NCI-H1930 (cell line): ENCODE measurements around the gene PIM1.
A peak's percentile ranks its signal among the peaks of the same experiment; 100 is the strongest.

ENCODE experiments used
- DNase-seq, 2 experiments: peaks; one replicate each; lab custom pipeline; 2025; lab: John Stamatoyannopoulos, UW

Gene PIM1

DNA sequence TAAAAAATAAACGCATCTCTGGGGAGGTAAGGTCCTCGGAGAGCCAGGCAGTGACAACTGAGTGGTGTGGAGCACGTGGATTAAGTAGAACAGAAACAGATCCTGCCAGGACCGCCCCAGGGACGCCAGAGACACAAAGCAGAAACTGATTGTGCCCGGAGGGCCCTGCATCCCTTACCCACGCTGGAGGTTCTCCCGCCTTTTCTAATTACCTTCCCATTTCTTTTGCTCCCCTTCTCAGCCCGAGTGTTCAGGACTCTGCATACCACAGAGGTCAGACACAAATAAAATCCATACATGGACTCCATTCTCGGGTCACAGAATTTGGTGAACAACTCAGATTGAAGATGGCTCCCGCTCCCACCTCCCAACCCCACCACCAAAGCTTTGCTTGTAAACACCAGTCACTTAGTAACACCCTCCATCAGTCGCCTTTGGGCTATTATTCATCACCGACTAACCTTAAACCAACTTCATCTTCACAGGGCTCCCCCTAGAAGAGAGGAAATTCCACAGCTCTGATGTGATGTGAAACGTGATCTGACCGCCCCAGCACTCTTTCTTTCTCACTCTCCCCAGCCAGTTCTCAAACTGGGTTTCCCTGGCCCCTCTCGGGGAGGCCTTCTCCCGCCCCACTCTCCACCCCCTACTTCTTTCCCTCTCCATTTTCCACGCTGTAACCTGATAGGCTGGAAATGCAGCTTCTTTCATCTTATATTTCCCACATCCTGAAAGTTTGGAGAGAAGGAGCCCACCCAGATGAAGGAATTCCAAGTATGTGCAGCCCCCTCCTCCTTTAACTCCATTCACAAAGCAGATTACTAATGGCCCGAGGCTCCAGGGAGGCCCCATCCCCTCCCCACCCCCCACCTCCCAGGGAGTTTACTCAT lies 32.5 kb upstream of the PIM1 start:
- no peak for DNase-seq

DNA sequence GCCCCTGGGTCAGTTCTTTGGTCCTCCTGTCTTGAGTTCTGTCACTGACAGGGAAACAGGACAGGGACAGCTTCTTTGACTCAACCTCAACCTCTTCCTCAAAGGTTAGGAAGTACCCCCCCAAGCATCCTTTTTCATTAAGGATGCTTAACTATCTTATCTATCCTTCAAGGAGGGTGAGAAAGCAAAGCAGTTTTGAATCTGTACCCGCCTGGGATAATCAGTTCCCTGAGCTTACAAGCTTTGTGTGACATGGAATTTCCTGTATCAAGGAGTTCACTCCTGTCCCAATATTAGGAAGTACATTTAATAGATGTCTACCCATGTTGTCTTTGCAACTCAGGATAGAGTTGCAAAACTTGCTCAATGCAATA lies 31.1 kb upstream of the PIM1 start:
- no peak for DNase-seq

DNA sequence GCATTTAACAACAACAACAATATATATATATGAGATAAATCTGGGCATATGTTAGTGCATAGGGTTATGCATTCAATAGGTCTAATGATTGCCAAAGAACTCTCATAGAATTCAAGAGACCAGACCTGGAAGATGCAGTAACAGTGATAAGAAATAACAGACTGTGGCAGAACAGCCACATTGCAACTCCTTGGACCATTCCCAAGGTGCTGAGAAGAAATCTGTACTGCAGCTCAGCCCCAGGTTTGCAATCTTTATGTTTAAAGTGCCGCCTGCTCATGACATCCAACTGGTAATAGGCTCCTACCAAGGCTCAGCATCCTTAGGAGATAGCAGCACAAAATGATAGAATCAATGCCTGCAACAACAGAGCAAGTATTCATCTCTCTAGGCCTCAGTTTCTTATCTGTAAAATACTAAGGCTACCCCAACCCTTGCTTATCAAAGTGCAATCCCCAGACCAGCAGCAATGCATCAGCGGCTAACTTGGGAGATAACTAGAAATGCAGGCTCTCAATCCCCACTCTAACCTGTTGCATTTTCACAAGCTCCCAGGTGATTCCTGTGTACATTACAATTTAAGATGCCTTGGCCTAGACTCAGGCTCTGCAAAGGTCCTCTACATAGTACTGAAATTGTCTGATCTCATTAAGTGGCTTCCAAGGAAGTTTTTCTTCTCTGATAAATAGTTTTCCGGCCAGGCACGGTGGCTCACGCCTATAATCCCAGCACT lies 30.6 kb upstream of the PIM1 start:
- no peak for DNase-seq

DNA sequence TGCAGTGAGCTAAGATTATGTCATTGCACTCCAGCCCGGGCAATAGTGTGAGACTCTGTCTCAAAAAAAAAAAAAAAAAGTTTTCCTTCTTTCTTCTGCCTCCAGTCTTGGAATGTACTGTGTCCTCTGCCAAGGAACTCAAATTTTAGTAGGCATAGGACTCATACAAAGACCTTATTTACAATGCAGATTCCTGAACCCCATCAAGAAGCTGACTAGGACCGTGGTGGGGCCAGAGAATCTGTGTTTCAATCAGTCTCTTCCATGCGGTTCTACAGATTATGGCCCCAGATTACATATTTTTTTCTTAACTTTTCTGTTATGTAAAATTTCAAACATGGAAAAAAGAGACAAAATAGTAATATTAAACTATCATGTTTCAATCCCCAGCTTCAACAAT lies 29.8 kb upstream of the PIM1 start:
- no peak for DNase-seq

DNA sequence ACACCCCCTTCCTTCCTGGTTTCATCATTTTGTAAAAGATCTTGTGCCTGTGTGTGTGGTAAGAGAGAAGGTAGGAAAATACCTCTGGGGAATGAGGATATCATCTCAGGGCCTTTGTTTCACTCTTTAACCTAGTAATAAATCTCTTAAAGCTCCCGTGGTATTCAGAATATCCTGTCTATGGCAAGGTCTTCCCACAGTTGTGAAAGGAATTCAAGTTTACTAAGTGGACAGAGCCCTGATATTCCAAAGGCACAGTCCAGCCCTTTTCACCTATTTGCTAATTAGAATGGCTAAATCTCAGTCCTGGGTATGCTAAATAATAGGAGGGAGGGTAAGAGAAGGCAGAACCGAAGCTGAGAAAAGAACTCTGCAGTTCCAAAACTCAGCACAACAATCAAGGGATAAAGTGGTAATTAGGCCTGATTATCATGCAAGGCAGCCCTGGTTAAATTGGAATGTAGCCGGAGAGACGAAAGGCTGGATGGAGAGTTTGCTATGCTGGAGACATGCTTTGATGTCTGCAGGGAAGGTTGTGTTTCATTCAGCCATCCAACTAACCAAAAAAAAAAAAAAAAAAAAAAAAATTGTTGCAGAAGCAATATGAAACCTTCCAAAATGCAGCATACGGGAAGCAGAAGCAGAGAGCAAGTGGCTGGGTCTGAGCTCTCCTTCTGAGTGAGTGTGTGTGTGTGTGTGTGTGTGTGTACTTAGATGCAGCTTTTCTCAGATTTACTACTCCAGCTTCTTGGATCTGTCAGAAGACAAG lies 28.5 kb upstream of the PIM1 start:
- no peak for DNase-seq

DNA sequence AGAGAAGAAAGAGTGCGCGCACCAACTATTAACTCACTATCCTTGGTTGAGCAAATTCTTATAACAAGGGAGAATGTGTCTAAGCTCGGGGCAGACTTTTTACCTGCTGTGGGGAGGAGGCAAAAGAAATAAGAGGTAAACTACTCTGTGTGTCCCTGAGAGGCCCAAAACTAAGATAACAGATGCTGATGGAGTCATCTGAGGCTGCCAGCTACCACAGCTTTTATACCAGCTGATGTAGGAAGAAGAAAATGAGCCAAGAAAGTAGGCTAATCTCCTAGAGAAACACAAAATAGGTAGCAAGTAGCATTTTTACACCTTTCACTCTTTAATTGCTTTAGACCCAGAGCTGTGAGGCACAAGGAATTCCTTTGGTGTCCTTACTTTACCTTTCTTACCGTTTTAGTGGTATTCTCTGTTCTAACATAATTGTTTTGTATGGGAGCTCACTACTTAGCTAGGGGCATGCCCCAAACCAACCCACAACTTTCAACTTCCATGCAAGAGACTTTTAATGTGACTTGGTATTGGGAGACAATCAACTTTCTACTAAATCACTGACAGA lies 27.8 kb upstream of the PIM1 start:
- no peak for DNase-seq

DNA sequence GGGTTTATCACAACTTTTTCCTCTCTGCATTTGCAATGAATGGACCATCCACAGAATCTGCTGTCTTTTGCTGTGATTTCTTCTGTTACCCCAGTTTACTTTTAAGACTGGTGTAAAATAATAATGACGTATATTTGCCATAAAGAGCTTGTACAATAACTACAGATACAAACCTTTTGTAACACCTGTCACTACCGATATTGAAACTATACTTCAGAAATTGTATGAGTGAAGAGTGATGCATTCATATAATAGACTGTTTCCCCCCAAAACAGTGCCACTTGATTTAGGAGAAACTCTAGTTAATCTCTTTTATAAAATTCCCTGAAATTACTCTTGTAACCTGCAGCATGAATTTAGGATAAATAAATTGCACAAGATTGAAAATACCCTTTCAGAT lies 26.4 kb upstream of the PIM1 start:
- no peak for DNase-seq

DNA sequence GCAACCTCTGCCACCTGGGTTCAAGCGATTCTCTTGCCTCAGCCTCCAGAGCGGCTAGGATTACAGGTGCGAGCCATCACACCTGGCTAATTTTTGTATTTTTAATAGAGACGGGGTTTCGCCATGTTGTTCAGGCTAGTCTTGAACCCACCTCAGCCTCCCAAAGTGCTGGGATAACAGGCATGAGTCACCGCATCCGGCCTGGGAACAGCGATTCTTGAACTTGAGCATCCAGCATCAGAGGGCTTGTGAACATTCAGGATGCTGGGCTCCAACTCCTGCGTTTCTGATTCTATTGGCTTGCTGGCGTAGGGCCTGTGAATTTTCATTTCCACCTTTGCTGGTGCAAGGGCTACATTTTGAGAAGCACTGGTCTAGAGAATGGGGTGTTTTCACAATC lies 24.5 kb upstream of the PIM1 start:
- no peak for DNase-seq

DNA sequence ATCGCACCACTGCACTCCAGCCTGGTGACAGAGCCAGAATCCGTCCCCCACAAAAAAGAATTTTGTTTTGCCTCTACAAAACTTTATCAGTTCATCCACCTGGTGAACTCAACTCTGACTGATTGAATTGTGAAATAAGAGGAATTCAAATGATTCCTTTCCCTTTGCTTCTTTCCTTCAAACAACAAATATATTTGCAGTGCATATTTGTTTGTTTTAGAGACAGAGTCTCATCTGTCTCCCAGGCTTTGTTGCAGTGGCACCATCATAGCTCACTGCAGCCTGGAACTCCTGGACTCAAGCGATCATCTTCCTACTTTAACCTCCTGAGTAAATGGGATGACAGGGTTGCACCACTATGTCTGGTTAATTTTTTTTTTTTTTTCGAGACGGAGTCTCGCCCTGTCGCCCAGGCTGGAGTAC lies 23.2 kb upstream of the PIM1 start:
- no peak for DNase-seq

DNA sequence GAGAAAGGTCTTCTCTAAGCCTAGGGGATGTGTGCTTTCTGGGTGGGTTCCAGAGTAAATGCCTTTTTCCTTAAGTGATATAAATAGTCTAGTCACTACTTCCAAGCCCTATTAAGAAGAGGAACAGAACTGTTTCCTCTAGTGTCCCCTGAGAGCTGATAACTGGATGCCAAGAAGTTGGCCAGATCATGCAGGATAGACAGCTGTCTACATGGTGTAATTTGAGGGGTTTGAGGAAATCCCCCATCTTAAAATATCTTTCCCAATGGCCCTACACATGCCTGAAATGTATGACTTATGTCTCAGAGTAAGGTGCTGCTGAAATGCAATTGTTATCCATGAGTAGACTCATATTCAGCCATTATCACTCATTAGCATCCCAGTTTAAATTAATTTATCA lies 20.2 kb upstream of the PIM1 start:
- DNase-seq, result no peak

DNA sequence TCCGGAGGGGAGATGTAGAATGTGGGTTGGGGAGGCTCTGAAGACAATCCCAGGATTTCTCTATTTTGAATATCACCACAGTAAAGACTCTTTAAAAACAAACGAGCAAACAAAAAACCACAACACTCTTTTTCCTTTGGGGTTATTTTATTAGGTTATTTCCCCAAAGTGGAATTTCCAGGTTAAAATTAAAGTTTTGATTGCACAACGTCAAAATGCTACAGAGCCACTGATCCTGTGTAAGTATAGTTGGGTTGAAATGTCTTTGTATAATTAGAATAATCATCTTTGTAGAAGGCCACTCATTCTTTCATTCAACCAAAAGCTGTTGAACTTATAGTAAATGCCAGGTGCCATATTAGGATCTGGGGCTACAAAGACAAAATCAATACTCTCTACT lies 19.6 kb upstream of the PIM1 start:
- DNase-seq, result no peak

DNA sequence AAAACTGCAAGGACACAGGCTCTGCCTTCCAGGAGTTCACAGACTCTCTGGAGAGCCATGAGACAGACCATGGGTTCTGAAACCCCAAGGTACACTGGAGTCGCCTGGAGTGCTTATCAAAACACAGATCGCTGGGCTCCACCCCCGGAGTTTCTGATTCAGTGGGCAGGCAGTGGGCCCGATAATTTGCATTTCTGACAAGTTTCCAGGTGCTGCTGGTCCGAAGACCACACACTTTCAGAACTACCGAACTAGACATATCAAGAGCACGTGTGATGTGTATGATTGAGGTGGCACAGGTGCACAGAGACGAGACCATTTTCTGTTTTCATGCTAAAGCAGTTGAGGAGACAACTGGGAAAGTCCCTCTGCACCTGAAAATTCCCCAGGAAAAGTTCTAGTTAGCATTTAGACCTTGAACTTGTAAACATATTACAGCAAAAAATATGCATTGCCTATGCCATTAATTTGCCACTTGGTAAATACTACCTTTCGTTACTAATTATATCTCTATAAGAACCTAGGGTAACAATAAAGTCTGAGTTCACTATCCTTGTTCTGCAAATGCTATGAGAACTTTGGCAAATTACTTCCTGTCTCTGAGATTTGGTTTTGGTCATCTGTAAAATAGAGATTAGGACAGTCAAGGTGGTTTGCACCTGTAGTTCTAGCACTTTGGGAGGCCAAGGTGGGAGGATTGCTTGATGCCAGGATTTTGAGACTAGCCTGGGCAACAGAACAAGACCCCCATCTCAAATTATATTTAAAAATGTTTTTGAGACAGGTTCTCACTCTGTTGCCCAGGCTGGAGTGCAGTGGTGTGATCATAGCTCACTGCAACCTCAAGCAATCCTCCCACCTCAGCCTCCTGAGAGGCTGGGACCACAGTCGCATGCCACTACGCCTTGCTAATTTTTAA lies 14.3 kb upstream of the PIM1 start:
- no peak for DNase-seq

DNA sequence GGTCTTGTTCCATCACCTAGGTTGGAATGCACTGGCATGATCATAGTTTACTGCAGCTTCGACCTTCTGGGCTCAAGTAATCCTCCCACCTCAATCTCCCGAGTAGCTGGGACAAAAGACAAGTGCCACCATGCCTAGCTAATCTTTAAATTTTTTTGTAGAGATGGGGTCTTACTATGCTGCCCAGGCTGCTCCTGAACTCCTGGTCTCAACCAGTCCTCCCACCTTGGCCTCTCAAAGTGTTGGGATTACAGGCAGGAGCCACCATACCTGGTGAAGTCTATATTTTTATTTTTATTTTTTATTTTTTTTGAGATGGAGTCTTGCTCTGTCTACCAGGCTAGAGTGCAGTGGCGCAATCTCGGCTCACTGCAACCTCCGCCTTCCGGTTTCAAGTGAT lies 11.4 kb upstream of the PIM1 start:
- no peak for DNase-seq

DNA sequence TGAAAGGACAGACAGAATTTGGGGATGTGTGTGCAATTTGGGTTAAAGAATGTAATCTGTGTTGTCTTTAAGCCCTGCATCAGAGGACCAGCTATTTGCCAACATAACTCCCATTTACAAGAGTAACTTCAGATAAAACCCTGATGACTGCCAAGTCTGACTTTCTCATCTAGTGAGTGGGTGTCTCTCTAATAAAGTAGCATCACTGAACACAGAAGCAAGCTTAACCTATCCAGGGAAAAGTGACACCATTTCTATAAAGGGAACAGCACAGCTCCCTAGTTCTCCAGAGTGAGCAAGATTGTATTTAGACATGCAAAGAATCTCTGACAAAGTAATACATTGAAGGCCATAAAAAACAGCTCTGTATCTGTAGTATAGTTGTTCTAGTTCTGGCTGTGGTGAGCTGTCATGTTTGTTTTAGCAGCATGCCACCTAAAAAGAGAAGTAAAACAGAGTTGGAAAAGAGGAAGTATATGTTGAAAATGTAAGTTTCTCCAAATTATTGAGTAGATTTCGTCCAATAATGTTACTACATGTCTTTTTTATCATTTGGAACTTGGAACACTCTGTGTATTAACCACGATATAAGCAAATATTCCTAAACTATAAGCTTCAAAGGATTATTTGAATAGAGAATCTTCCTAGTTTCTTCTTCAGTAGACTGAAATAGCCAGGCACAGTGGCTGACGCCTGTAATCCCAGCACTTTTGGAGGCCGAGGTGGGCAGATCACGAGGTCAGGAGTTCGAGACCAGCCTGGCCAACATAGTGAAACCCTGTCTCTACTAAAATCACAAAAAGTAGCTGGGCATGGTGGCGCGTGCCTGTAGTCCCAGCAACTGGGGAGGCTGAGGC lies 8.8 kb upstream of the PIM1 start:
- no peak for DNase-seq

DNA sequence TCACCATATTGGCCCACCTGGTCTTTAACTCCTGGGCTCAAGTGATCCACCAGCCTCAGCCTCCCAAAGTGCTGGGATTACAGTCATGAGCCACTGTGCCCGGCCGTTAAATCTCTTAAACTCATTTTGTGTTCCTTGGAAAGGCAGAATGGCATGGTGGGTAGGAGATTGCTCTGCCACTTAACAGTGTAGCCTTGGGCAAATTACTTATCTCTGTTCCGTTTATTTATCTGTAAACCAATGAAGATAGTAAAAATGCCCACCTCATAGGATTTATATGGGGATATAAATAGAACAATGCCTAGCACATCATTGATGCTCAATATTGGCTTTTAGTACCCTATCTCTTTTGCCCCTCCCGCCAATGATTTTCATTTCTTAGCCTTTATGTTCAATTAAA lies 7.2 kb upstream of the PIM1 start:
- no peak for DNase-seq

DNA sequence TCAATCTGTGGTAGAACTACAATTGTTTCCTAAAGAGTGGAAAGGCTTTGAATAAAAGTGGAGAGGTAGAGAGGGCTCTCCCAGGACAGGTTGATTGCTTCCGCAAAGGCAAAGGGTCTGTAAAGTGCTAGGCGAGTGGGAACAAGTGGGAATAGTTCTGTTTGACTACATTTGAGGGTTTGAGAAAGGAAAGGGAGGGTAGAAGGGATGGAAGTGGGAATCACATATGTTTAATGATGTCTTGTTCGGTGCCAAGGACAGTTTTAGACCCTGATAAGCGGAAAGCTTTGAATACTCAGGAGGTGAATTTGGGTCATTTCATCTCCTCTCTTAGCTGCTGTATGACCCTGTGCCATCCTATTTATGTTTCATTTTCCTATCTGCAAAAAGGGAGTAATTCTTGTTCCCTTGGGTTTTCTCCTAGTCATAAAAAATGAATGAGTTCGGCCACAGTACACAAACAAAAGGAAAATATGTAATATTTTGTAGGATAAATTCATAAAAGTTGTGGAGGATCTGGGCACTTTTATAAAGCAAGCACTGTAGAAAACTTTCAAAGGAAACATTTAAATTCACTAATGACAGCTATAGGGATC lies 1.7 kb upstream of the PIM1 start:
- DNase-seq, result no peak

DNA sequence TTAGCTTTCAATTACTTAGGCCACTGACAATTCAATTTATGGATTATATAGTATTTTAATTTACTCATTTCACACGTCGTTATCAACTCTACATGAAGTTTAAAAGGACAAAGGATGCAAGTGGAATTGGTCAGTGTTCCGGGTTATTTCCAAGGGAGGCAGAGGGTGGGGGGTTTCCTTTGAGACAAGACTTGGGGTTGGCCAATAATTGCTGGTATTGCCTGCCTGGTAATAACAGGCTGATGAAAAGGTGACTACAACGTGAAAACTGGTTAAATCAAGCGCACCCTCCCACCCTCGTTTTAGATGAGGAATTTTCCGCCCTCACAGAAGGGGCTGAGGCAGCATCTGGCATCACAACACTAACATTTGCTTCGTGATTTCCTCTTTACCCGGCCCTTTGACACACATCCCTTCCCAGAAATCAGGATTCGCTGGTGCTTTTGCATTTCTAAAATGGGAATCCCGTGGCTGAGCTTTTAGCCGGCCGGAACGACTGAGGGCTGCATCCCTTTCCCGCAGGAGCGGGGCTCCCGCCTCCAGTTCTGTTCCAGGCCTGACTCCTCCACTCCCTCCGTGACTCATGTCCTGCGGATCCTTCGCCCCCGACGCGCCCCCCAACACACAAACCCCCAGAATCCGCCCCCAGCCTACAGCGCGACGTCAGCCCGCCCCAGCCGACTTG lies 999 bp upstream of the PIM1 start:
- peak in 1 of 2 experiments; percentile 4 for DNase-seq

DNA sequence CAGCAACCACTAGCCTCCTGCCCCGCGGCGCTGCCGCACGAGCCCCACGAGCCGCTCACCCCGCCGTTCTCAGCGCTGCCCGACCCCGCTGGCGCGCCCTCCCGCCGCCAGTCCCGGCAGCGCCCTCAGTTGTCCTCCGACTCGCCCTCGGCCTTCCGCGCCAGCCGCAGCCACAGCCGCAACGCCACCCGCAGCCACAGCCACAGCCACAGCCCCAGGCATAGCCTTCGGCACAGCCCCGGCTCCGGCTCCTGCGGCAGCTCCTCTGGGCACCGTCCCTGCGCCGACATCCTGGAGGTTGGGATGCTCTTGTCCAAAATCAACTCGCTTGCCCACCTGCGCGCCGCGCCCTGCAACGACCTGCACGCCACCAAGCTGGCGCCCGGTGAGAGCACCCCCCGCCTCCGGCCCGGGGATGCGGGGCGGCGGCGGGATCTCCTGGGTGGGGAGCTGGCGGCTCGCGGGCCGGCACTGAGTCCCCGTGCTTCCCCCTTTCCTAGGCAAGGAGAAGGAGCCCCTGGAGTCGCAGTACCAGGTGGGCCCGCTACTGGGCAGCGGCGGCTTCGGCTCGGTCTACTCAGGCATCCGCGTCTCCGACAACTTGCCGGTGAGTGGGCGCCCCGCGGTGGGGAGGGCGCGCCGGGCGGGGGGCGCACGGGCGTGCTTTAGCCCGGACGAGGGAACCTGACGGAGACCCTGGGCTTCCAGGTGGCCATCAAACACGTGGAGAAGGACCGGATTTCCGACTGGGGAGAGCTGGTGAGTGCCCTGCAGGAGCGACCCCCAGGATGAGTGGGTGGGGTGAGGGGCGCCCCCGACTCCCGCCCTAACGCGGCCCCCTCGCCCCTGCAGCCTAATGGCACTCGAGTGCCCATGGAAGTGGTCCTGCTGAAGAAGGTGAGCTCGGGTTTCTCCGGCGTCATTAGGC lies 585 bp downstream of the PIM1 start:
- DNase-seq, result peak in 1 of 2 experiments; percentile 72
